ENCODE data around the gene TSPAN4. TPM values are rescaled to one million over a fixed set of nuclear protein-coding genes. Genes with fewer than 3 reads are reported as not detected.

TSPAN4 gene
- total and polyA plus RNA-seq, 9 of the 15 experiments (the other 6 are each of a cell fraction or from before 2014, with no cell fraction given), result 0.07 to 31.0 (median 15.7) TPM

DNA sequence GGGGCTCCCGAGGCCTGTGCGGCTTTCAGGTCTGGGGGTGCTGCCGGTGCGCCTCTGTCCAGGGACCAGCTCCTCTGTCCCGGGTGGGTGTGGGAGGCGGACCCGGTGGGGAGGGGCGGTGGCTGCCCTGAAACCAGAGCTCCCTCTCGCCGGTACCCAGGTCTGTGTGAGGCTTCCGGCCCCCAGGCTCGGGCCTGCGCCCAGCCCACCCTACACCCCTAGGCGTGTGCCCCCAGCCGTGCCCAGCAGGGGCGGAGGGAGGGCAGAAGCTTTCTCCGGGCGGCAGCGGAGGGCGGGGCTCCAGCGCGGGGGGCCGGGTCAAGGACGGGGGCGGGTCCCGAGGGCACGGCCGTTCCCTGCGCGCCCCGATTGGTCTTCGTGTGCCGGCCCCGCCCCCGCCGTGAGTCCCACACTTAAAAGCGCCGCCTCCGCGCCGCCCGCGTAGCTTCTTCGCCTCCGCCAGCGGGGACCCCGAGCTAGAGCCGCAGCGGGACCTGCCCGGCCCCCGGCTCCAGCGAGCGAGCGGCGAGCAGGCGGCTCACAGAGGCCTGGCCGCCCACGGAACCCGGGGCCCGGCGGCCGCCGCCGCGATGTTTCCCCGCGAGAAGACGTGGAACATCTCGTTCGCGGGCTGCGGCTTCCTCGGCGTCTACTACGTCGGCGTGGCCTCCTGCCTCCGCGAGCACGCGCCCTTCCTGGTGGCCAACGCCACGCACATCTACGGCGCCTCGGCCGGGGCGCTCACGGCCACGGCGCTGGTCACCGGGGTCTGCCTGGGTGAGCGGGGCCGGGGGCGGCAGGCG lies 23.3 kb upstream of the TSPAN4 start (continued):
- TF ChIP-seq SIRT6 (IDR thresholded peaks at IDR 0.05; ENCODE audit: low read depth, low read length), result no peak
- TF ChIP-seq KAT8 (IDR thresholded peaks at IDR 0.05; ENCODE audit: low read depth), result no peak
- TF ChIP-seq NEUROD1 (IDR thresholded peaks at IDR 0.05; ENCODE audit: borderline replicate concordance, low read depth, low read length, partially characterized antibody), result no peak
- TF ChIP-seq GTF2B (IDR thresholded peaks at IDR 0.05; ENCODE audit: extremely low read depth, insufficient read length), result peak; percentile 49
- TF ChIP-seq, protein P1, sequence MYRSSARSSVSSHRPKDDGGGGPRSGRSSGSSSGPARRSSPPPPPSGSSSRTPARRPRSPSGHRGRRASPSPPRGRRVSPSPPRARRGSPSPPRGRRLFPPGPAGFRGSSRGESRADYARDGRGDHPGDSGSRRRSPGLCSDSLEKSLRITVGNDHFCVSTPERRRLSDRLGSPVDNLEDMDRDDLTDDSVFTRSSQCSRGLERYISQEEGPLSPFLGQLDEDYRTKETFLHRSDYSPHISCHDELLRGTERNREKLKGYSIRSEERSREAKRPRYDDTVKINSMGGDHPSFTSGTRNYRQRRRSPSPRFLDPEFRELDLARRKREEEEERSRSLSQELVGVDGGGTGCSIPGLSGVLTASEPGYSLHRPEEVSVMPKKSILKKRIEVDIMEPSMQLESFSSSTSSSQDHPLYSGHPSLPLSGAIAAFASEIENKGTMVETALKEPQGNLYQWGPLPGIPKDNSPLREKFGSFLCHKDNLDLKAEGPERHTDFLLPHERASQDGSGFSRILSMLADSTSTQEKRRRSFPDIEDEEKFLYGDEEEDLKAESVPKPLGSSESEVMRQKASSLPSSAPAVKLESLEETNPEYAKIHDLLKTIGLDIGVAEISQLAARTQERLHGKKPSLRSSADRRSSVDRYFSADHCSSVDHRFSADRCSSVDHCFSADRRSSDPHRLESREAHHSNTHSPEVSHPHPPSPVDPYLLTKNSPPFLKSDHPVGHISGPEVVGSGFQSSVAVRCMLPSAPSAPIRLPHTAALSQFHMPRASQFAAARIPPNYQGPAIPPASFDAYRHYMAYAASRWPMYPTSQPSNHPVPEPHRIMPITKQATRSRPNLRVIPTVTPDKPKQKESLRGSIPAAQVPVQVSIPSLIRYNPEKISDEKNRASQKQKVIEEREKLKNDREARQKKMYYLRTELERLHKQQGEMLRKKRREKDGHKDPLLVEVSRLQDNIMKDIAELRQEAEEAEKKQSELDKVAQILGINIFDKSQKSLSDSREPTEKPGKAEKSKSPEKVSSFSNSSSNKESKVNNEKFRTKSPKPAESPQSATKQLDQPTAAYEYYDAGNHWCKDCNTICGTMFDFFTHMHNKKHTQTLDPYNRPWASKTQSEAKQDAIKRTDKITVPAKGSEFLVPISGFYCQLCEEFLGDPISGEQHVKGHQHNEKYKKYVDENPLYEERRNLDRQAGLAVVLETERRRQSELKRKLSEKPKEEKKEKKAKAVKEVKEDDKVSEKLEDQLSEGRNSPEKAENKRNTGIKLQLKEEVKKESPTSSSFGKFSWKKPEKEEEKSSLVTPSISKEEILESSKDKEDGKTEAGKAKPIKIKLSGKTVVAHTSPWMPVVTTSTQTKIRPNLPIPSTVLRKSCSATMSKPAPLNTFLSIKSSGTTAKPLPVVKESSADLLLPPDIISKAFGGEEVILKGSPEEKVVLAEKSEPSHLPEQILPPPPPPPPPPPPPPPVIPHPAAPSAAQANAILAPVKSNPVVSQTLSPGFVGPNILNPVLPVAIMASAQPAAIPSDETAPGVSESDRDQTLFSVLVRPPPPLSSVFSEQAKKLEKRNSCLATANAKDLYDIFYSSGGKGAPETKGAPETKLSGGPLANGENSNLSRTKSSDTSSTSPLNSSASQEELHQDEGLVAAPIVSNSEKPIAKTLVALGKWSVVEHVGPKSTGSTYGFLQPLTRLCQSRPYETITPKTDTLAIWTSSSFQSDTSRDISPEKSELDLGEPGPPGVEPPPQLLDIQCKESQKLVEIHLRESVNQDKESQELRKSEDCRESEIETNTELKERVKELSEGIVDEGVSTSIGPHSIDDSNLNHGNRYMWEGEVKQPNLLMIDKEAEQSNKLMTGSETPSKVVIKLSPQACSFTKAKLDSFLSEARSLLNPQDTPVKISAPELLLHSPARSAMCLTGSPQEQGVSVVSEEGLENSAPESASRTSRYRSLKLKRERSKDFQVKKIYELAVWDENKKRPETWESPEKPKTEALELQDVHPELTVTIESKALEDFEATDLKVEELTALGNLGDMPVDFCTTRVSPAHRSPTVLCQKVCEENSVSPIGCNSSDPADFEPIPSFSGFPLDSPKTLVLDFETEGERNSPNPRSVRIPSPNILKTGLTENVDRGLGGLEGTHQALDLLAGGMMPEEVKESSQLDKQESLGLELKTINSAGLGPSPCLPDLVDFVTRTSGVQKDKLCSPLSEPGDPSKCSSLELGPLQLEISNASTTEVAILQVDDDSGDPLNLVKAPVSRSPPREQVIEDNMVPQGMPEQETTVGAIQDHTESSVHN (IDR thresholded peaks at IDR 0.05; ENCODE audit: borderline replicate concordance in 1 of 2, low read depth in 1 of 2), result no peak
- 0 out of 2 replicates have a peak, but pooled peaks have one; percentile 66 for TF ChIP-seq ZBTB9 (CRISPR knock-in tag; IDR thresholded peaks at IDR 0.05)
- no peak for TF ChIP-seq TOE1 (IDR thresholded peaks at IDR 0.05; ENCODE audit: borderline replicate concordance)
- no peak for TF ChIP-seq TOE1 (CRISPR knock-in tag; IDR thresholded peaks at IDR 0.05; ENCODE audit: borderline replicate concordance, low read depth)
- TF ChIP-seq E2F8 (IDR thresholded peaks at IDR 0.05; ENCODE audit: low read depth, partially characterized antibody), result no peak
- TF ChIP-seq CSDE1 (IDR thresholded peaks at IDR 0.05), result no peak
- 0 out of 4 replicates have a peak, but pooled peaks of 1 of the 2 experiments have one; percentile 32 for TF ChIP-seq TBL1XR1 (IDR thresholded peaks at IDR 0.05; ENCODE audit: low read length in 2 of 2)
- no peak for TF ChIP-seq SMARCC2 (IDR thresholded peaks at IDR 0.05; ENCODE audit: low read depth)
- no peak for TF ChIP-seq KDM1A (IDR thresholded peaks at IDR 0.05)

All from K562 (cell line).